ENCODE measurements around the gene ELOB. TPM values are rescaled to one million over a fixed set of nuclear protein-coding genes. Genes with fewer than 3 reads are reported as not detected.

Gene ELOB
- total and polyA plus RNA-seq, 2 of the 8 experiments (the other 6 are each of a cell fraction or from before 2014, with no cell fraction given): 237 to 1,357 TPM

DNA sequence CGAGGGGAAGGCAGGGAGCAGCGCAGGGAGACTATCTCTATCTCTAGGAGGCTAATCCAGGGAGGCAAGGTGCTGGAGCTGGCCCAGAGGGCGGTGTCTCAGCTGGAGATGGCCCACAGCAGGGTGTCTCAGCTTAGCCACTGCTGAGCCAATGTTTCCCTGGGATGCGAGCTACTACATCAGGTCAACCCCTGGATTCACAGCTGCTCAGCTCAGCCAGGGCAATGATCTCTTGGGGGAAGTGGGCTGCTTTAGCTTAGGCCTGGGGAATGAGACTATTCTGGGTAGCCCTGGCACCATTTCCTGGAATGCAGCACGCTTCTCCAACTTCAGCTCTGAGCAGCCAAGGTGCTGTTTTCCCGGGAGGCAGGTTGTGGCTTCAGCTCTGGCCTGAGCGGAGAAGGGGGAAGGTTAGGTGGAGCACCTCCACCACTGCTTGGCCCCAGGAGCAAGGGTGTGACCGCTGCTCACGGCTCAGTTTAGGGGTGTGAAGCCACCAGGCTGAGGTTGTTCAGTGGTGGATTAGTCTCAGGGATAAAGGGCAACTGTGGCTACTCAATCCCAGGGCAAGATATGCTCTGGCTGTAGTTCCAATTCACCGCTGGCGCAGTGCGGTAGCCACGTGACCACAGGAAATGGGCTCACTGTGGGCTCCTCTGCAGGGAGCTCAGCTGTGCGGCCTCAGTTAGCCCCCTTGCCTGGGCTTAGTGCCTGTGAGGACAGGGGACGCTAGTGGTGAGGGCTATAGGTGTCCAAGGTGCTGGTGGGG, 34.8 kb upstream of the ELOB start (continued):
- TF ChIP-seq USF2 (IDR thresholded peaks at IDR 0.05; ENCODE audit: low read length): no peak
- no peak for TF ChIP-seq JUND (IDR thresholded peaks at IDR 0.05; ENCODE audit: low read length)
